ENCODE measurements around the gene TFCP2L1. TPM values are rescaled to one million over a fixed set of nuclear protein-coding genes. Genes with fewer than 3 reads are reported as not detected.

The TFCP2L1 gene
- total RNA-seq, 1 donor from 2014 or later: not detected

DNA sequence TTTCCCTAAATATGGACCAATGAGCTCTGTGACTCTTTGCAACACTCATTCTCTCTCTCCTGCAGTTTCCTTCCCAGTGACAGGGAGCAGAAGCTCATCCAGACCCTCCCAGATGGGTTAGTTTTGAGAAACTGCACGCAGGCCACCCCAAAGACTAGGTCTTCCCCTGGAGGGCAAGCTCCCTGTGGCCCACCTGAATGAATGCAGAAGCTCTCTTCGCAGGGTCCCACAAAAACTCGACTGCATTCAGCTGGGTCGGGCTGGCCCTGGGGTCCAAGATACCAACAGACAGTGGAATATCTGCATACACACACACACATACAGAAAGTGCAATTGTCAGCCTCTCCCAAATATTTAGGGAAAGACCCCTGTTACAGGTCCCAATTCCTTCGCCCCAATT lies 37.0 kb downstream of the TFCP2L1 start:
- H3K4me1 Mint-ChIP-seq: no peaks in the 10 kb centered on the region
- intact Hi-C loops (cut with micrococcal nuclease): no loop called here
- H3K4me3 Mint-ChIP-seq: no peak overlapping the region
- H3K27ac Mint-ChIP-seq: no peak overlapping the region
- no peak for DNase-seq
- no peaks in the 10 kb centered on the region for H3K36me3 Mint-ChIP-seq (ENCODE audit: low read depth)
- H3K9me3 Mint-ChIP-seq: no peaks in the 10 kb centered on the region
- no peaks in the 10 kb centered on the region for H3K27me3 Mint-ChIP-seq

DNA sequence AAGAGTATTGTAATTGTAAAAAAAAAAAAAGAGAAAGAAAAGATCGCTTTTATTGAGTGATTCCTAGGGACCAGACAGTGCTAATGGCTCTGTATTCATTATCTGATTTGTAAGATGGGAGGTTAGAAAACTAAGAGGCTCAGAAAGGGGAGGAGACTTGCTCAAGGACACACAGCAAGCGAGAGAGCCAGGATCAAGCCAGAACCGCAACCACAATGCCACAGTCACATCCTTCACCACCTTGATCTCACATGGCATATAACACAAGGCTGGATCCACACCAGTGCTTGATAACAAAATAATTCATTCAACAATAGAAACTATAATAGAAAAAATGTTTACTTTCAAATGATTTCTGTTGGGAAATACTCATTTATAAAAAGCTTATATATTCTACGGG lies 37.5 kb downstream of the TFCP2L1 start:
- Mint-ChIP-seq H3K4me1 (no peaks in the 10 kb centered on the region), H3K4me3 (no peak overlapping the region), H3K27ac (no peak overlapping the region), H3K36me3 (ENCODE audit: low read depth) (no peaks in the 10 kb centered on the region), H3K9me3 (no peaks in the 10 kb centered on the region), H3K27me3 (no peaks in the 10 kb centered on the region)
- DNase-seq: no peak
- intact Hi-C loops (cut with micrococcal nuclease): no loop called here

- no peaks in the 10 kb centered on the region for H3K36me3 Mint-ChIP-seq (ENCODE audit: low read depth)
- no peak overlapping the region for H3K27ac Mint-ChIP-seq
- H3K4me1 Mint-ChIP-seq: no peaks in the 10 kb centered on the region
- H3K9me3 Mint-ChIP-seq: no peaks in the 10 kb centered on the region
- no peak overlapping the region for H3K4me3 Mint-ChIP-seq
- H3K27me3 Mint-ChIP-seq: no peaks in the 10 kb centered on the region
- intact Hi-C loops (cut with micrococcal nuclease): no loop called here
- DNase-seq: no peak
Measured at GRCh38 chr2:121246704-121247255, 38.2 kb downstream of the TFCP2L1 start.

DNA sequence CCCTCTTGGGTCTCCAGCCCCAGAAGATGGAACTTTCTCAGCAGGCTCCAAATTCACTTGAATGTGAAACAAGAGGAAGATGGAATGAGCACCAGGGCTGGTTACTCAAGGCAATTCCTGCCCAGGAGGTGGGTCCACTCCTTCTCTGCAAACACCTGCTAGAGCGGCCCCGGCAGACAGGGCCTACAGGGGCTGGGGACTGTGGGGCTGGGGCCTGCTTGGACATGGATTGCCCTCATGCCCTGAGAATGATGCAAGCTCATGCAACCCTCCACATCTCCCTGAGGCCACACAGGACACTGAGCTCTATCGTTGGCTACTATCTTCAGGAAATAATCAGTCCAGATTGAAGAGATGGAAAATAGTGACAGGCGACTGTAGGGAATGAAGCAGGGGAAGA lies 39.1 kb downstream of the TFCP2L1 start:
- H3K27ac Mint-ChIP-seq: no peak overlapping the region
- no peaks in the 10 kb centered on the region for H3K36me3 Mint-ChIP-seq (ENCODE audit: low read depth)
- no peak overlapping the region for H3K4me3 Mint-ChIP-seq
- H3K4me1 Mint-ChIP-seq: no peaks in the 10 kb centered on the region
- no peak for DNase-seq
- no peaks in the 10 kb centered on the region for H3K27me3 Mint-ChIP-seq
- H3K9me3 Mint-ChIP-seq: no peaks in the 10 kb centered on the region
- intact Hi-C loops (cut with micrococcal nuclease): no loop called here

GRCh38 chr2:121245120-121245820 lies 39.7 kb downstream of the TFCP2L1 start:
- Mint-ChIP-seq H3K4me1 (no peaks in the 10 kb centered on the region), H3K4me3 (no peak overlapping the region), H3K27me3 (no peaks in the 10 kb centered on the region), H3K36me3 (ENCODE audit: low read depth) (no peaks in the 10 kb centered on the region), H3K27ac (no peak overlapping the region), H3K9me3 (no peaks in the 10 kb centered on the region)
- no peak for DNase-seq
- intact Hi-C loops (cut with micrococcal nuclease): no loop called here

- Mint-ChIP-seq H3K27me3 (no peaks in the 10 kb centered on the region), H3K9me3 (no peaks in the 10 kb centered on the region), H3K4me1 (no peaks in the 10 kb centered on the region), H3K4me3 (no peak overlapping the region), H3K36me3 (ENCODE audit: low read depth) (no peaks in the 10 kb centered on the region), H3K27ac (no peak overlapping the region)
- intact Hi-C loops (cut with micrococcal nuclease): no loop called here
- DNase-seq: no peak
Measured at GRCh38 chr2:121244616-121245015, 40.4 kb downstream of the TFCP2L1 start.

DNA sequence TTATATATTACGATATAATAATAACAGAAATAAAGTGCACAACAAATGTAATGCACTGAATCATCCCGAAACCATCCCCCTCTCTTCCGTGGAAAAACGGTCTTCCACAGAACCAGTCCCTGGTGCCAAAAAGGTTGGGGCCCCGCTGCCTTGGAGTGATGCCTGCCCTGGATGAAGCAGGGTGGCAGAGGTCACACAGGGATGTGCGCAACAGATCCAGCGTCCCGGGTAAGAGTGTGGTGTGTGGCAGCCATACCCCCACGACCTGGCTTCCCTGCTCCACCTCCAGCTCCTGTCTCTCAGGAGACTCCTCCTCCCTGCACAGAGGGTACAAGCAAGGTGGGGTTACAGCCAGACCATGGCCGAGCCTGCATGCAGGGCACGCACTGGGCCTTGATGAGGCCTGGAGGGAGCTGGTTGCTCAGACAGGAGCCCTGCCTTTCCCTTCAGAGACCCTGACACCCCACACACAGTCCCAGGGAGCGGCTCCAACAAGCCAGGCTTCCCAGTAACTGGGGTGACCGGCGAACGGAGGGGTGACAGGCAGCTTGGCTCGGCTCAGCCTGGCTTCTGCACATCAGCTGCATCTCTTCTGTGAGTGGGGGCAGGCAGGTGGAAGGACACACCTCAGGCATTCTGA lies 41.1 kb downstream of the TFCP2L1 start:
- Mint-ChIP-seq H3K36me3 (ENCODE audit: low read depth) (no peaks in the 10 kb centered on the region), H3K4me1 (no peaks in the 10 kb centered on the region), H3K4me3 (no peak overlapping the region), H3K27ac (no peak overlapping the region), H3K9me3 (no peaks in the 10 kb centered on the region), H3K27me3 (no peaks in the 10 kb centered on the region)
- intact Hi-C loops (cut with micrococcal nuclease): no loop called here
- no peak for DNase-seq

DNA sequence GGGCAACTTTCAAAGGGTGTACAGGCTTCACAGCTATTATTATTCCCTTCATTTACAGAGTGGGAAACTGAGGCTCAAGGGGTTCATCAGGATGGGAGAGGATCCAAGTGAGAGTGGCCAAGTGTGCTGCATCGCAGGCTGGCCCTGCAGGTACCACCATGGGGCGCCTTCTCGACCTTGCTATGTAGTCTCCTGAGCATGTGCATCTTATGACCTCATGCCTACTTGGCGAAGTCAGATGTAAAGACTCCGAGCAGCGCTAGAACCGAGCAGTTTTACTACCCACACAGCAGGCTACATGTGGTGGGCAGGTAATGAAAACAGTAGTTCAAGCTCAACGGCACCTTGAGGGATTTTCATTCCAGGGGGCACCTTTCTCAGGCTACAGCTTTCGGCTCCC lies 42.0 kb downstream of the TFCP2L1 start:
- intact Hi-C loops (cut with micrococcal nuclease): no loop called here
- no peaks in the 10 kb centered on the region for H3K4me1 Mint-ChIP-seq
- no peaks in the 10 kb centered on the region for H3K9me3 Mint-ChIP-seq
- H3K4me3 Mint-ChIP-seq: no peak overlapping the region
- H3K36me3 Mint-ChIP-seq (ENCODE audit: low read depth): no peaks in the 10 kb centered on the region
- H3K27ac Mint-ChIP-seq: no peak overlapping the region
- no peak for DNase-seq
- H3K27me3 Mint-ChIP-seq: no peaks in the 10 kb centered on the region

GRCh38 chr2:121242175-121242875 lies 42.7 kb downstream of the TFCP2L1 start:
- intact Hi-C loops (cut with micrococcal nuclease): no loop called here
- Mint-ChIP-seq H3K27ac (no peak overlapping the region), H3K27me3 (no peaks in the 10 kb centered on the region), H3K9me3 (no peaks in the 10 kb centered on the region), H3K4me3 (no peak overlapping the region), H3K36me3 (ENCODE audit: low read depth) (no peaks in the 10 kb centered on the region), H3K4me1 (no peaks in the 10 kb centered on the region)
- DNase-seq: no peak

DNA sequence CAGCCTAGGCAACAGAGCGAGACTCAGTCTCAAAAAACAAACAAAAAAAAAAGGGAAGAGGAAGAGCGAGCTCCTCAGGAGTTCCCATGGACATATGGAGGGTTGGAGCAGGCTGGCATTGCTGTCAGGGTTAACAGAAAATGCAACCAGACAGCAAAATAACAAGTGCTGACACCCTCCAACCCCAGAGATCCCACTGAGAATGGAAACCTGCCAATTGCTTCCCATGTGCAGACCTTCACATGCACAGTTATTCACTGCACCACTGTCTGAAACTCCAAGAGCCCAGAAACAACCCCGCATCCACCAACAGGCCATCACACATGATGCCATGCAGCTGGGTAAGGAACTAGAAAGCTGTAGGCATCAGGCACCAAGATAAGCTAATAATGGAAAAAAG lies 43.5 kb downstream of the TFCP2L1 start:
- H3K4me1 Mint-ChIP-seq: no peaks in the 10 kb centered on the region
- H3K4me3 Mint-ChIP-seq: no peak overlapping the region
- H3K27ac Mint-ChIP-seq: no peak overlapping the region
- intact Hi-C loops (cut with micrococcal nuclease): no loop called here
- DNase-seq: no peak
- H3K9me3 Mint-ChIP-seq: no peaks in the 10 kb centered on the region
- H3K27me3 Mint-ChIP-seq: no peaks in the 10 kb centered on the region
- no peaks in the 10 kb centered on the region for H3K36me3 Mint-ChIP-seq (ENCODE audit: low read depth)

- no peaks in the 10 kb centered on the region for H3K4me1 Mint-ChIP-seq
- no peaks in the 10 kb centered on the region for H3K36me3 Mint-ChIP-seq (ENCODE audit: low read depth)
- no peak overlapping the region for H3K27ac Mint-ChIP-seq
- no peaks in the 10 kb centered on the region for H3K27me3 Mint-ChIP-seq
- no peak overlapping the region for H3K4me3 Mint-ChIP-seq
- DNase-seq: no peak
- no peaks in the 10 kb centered on the region for H3K9me3 Mint-ChIP-seq
- intact Hi-C loops (cut with micrococcal nuclease): no loop called here
Measured at GRCh38 chr2:121240436-121240835, 44.6 kb downstream of the TFCP2L1 start.

GRCh38 chr2:121239969-121240368 lies 45.0 kb downstream of the TFCP2L1 start:
- Mint-ChIP-seq H3K27me3 (no peaks in the 10 kb centered on the region), H3K36me3 (ENCODE audit: low read depth) (no peaks in the 10 kb centered on the region), H3K4me3 (no peak overlapping the region), H3K4me1 (no peaks in the 10 kb centered on the region), H3K9me3 (no peaks in the 10 kb centered on the region), H3K27ac (no peak overlapping the region)
- DNase-seq: no peak
- intact Hi-C loops (cut with micrococcal nuclease): no loop called here

DNA sequence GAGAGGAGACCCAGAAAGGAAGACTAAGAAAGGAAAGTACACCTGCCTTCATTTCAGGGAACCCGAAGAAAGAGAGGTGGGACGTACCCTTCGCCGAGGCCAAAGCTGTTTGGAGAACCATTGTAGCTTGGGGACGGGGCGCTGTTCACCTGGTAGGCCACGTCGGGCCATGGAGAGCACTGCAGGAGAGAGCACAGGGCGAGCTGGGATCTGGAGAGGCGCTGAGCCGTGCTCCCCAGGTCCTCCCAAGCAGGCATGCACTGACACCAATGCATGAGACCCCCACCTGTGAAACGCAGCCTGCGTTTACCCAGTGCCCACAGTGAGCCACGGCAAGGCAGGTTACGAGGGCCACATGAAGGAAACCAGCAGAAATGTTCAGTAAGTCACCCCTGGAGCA lies 45.5 kb downstream of the TFCP2L1 start:
- Mint-ChIP-seq H3K4me3 (no peak overlapping the region), H3K4me1 (no peaks in the 10 kb centered on the region)
- intact Hi-C loops (cut with micrococcal nuclease): no loop called here

DNA sequence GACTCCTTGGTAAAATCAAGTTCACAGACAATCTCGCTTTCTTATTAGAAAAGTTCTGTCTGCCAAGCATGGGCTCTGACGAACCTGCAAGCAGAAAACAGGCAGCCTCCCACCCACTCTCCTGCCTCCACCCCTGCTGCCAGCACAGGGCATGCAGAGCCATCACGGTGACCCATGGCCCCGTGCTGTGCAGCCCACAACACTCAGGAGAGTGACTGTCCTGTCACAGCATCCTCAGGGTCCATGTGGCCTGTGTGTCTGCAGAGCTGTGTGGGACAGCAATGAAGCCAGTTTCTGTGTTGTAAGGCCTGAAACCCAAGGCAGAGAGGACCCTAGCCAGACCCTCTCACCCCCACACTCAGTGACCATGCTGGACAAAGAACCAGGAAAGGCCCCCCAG lies 46.2 kb downstream of the TFCP2L1 start:
- no peak for DNase-seq
- no peaks in the 10 kb centered on the region for H3K36me3 Mint-ChIP-seq (ENCODE audit: low read depth)
- no peak overlapping the region for H3K4me3 Mint-ChIP-seq
- no peak overlapping the region for H3K27ac Mint-ChIP-seq
- no peaks in the 10 kb centered on the region for H3K27me3 Mint-ChIP-seq
- no peaks in the 10 kb centered on the region for H3K9me3 Mint-ChIP-seq
- intact Hi-C loops (cut with micrococcal nuclease): no loop called here
- no peaks in the 10 kb centered on the region for H3K4me1 Mint-ChIP-seq

More for the DNA sequence above, 45.5 kb downstream of the TFCP2L1 start:
- DNase-seq: no peak
- H3K9me3 Mint-ChIP-seq: no peaks in the 10 kb centered on the region
- no peak overlapping the region for H3K27ac Mint-ChIP-seq
- H3K27me3 Mint-ChIP-seq: no peaks in the 10 kb centered on the region
- H3K36me3 Mint-ChIP-seq (ENCODE audit: low read depth): no peaks in the 10 kb centered on the region
